GM23338 (cell line): ENCODE data around the gene MYH7. TPM values are rescaled to one million over a fixed set of nuclear protein-coding genes. Genes with fewer than 3 reads are reported as not detected.
"Not testable (repeated sequence)": the region's sequence is repeated elsewhere in the genome, so short reads cannot be mapped to it uniquely, and the experiment has no call there.

ENCODE experiments used
- ATAC-seq: fragments of 200-7000 bp; cut with Tn5 transposase; 3 replicates; pipeline ENCODE4 v1.9.1; 2020
- DNase-seq: peaks from one replicate; pipeline ENCODE4 v3.0.0-alpha.2; 2015; ENCODE audit warnings: low spot score
- H2AFZ ChIP-seq: fragments of 200-600 bp; sonication (generic); 2 replicates; pipeline ENCODE4 v1.8.0; 2016; ENCODE audit warnings: antibody characterized with exemption, mild to moderate bottlenecking, moderate library complexity
- H3F3A ChIP-seq: fragments of 200-600 bp; sonication (generic); replicated peaks from 2 replicates; pipeline ENCODE4 v1.8.0; 2017; ENCODE audit warnings: antibody characterized with exemption, mixed run types, low read depth
- H3K27ac ChIP-seq: fragments of 200-600 bp; sonication (generic); 2 replicates; pipeline ENCODE4 v1.6.1; 2016; ENCODE audit warnings: low read depth
- H3K27me3 ChIP-seq: fragments of 200-600 bp; sonication (generic); 2 replicates; pipeline ENCODE4 v1.8.0; 2016; ENCODE audit warnings: mild to moderate bottlenecking, mixed run types, moderate library complexity; ENCODE audit not compliant: insufficient read depth
- H3K36me3 ChIP-seq: fragments of 200-600 bp; sonication (generic); 2 replicates; pipeline ENCODE4 v1.8.0; 2016; ENCODE audit warnings: mild to moderate bottlenecking; ENCODE audit not compliant: insufficient read depth
- H3K4me1 ChIP-seq: fragments of 200-600 bp; sonication (generic); 2 replicates; pipeline ENCODE4 v1.8.0; 2016; ENCODE audit warnings: mild to moderate bottlenecking, moderate library complexity; ENCODE audit not compliant: insufficient read depth
- H3K4me2 ChIP-seq: fragments of 200-600 bp; sonication (generic); 2 replicates; pipeline ENCODE4 v1.7.1; 2017; ENCODE audit warnings: mixed run types
- H3K4me3 ChIP-seq: fragments of 200-600 bp; sonication (generic); 2 replicates; pipeline ENCODE4 v1.6.1; 2016; ENCODE audit warnings: mixed run types
- H3K79me2 ChIP-seq: fragments of 200-600 bp; sonication (generic); replicated peaks from 2 replicates; pipeline ENCODE4 v1.8.0; 2017; ENCODE audit warnings: mild to moderate bottlenecking; ENCODE audit not compliant: insufficient read depth
- H3K9me2 ChIP-seq: fragments of 200-600 bp; sonication (generic); 2 replicates; pipeline ENCODE4 v1.8.0; 2017; ENCODE audit not compliant: insufficient read depth
- H4K20me1 ChIP-seq: fragments of 200-600 bp; sonication (generic); replicated peaks from 2 replicates; pipeline ENCODE4 v1.8.0; 2017; ENCODE audit warnings: mild to moderate bottlenecking; ENCODE audit not compliant: insufficient read depth
- H3K27ac Mint-ChIP-seq: 2 replicates; pipeline ENCODE4 v1.8.0; 2020; ENCODE audit warnings: inconsistent platforms, mild to moderate bottlenecking, moderate library complexity, mixed read lengths
- H3K27me3 Mint-ChIP-seq: 3 replicates; pipeline ENCODE4 v1.8.0; 2022; ENCODE audit warnings: low read depth, mild to moderate bottlenecking, moderate library complexity, mixed read lengths, inconsistent platforms; ENCODE audit not compliant: insufficient read depth, poor library complexity
- H3K36me3 Mint-ChIP-seq: 3 replicates; pipeline ENCODE4 v1.8.0; 2021; ENCODE audit warnings: low read depth, mild to moderate bottlenecking, inconsistent platforms, moderate library complexity, mixed read lengths
- H3K4me1 Mint-ChIP-seq: 3 replicates; pipeline ENCODE4 v1.8.0; 2020; ENCODE audit warnings: mild to moderate bottlenecking, inconsistent platforms, mixed read lengths
- H3K4me3 Mint-ChIP-seq: 3 replicates; pipeline ENCODE4 v1.8.0; 2021; ENCODE audit warnings: moderate library complexity, mild to moderate bottlenecking, inconsistent platforms, mixed read lengths
- H3K9me3 Mint-ChIP-seq: 3 replicates; pipeline ENCODE4 v1.8.0; 2020; ENCODE audit warnings: moderate library complexity, mild to moderate bottlenecking, inconsistent platforms, mixed read lengths
- CREB1 ChIP-seq: fragments of 250-450 bp; sonication (Bioruptor Pico); IDR thresholded peaks from 2 replicates; pipeline ENCODE4 v1.5.0; 2020; ENCODE audit warnings: low read depth, mild to moderate bottlenecking, moderate library complexity
- EZH2phosphoT487 ChIP-seq: fragments of 200-600 bp; sonication (generic); IDR thresholded peaks from one replicate; pipeline ENCODE4 v1.8.1; 2018; ENCODE audit warnings: antibody characterized with exemption; ENCODE audit not compliant: unreplicated experiment
- JUNB ChIP-seq: IDR thresholded peaks from one replicate; pipeline ENCODE4 v1.6.1; 2016; ENCODE audit warnings: antibody characterized with exemption; ENCODE audit not compliant: unreplicated experiment
- POLR2AphosphoS5 ChIP-seq: IDR thresholded peaks from 2 replicates; pipeline ENCODE4 v1.6.1; 2016; ENCODE audit warnings: antibody characterized with exemption, low read depth
- polyA plus RNA-seq: library from polyadenylated mRNA; unstranded; fragments of >200 nt; fragmentation: Nextera tagmentation; extraction: Ambion mirVana; gene quantifications from 2 replicates; pipeline ENCODE4 v1.2.1, GENCODE V29; 2016
- total RNA-seq: library from RNA; depleted of rRNA; stranded (reverse); fragments of >200 nt; shearing (Covaris generic); gene quantifications from 2 replicates; pipeline ENCODE4 v1.2.3, GENCODE V29; 2014
- TF ChIP-seq, protein P1 (sequence below): fragments of 250-450 bp; sonication (Bioruptor Pico); IDR thresholded peaks from 2 replicates; pipeline ENCODE4 v1.5.0; 2020; ENCODE audit warnings: mild to moderate bottlenecking, moderate library complexity

Gene MYH7
- total and polyA plus RNA-seq, 2 experiments from 2014 or later, result not detected

DNA sequence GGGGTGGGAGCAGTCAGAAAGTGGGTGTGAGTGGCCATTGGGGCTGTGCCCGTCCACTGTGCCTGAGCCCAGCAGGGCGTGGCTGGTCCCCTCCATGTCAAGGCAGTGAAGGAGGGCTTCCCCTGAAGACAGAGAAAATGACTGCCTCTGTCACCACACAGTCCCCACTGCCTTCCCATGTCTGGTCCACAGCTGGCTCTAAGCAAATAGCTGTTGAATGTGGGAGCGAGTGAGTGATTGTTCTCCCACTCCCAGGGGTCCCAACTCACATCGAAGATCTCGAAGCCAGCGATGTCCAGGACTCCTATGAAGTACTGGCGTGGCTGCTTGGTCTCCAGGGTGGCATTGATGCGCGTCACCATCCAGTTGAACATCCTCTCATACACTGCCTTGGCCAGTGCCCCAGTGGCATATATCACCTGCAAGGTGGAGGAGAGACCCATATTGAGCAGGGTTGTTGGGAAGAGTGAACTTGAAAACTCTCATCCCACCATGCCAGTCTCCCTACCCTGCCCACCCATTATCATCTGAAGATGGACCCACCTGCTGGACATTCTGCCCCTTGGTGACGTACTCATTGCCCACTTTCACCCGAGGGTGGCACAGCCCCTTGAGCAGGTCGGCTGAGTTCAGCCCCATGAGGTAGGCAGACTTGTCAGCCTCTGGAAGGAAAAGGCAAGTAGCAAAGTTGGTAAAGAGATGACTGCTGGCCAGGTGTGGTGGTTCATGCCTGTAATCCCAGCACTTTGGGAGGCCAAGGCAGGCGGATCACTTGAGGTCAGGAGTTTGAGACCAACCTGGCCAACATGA, 6.6 kb downstream of the MYH7 start:
- TF ChIP-seq CREB1 (CRISPR knock-in tag), result no peak
- TF ChIP-seq, protein P1, sequence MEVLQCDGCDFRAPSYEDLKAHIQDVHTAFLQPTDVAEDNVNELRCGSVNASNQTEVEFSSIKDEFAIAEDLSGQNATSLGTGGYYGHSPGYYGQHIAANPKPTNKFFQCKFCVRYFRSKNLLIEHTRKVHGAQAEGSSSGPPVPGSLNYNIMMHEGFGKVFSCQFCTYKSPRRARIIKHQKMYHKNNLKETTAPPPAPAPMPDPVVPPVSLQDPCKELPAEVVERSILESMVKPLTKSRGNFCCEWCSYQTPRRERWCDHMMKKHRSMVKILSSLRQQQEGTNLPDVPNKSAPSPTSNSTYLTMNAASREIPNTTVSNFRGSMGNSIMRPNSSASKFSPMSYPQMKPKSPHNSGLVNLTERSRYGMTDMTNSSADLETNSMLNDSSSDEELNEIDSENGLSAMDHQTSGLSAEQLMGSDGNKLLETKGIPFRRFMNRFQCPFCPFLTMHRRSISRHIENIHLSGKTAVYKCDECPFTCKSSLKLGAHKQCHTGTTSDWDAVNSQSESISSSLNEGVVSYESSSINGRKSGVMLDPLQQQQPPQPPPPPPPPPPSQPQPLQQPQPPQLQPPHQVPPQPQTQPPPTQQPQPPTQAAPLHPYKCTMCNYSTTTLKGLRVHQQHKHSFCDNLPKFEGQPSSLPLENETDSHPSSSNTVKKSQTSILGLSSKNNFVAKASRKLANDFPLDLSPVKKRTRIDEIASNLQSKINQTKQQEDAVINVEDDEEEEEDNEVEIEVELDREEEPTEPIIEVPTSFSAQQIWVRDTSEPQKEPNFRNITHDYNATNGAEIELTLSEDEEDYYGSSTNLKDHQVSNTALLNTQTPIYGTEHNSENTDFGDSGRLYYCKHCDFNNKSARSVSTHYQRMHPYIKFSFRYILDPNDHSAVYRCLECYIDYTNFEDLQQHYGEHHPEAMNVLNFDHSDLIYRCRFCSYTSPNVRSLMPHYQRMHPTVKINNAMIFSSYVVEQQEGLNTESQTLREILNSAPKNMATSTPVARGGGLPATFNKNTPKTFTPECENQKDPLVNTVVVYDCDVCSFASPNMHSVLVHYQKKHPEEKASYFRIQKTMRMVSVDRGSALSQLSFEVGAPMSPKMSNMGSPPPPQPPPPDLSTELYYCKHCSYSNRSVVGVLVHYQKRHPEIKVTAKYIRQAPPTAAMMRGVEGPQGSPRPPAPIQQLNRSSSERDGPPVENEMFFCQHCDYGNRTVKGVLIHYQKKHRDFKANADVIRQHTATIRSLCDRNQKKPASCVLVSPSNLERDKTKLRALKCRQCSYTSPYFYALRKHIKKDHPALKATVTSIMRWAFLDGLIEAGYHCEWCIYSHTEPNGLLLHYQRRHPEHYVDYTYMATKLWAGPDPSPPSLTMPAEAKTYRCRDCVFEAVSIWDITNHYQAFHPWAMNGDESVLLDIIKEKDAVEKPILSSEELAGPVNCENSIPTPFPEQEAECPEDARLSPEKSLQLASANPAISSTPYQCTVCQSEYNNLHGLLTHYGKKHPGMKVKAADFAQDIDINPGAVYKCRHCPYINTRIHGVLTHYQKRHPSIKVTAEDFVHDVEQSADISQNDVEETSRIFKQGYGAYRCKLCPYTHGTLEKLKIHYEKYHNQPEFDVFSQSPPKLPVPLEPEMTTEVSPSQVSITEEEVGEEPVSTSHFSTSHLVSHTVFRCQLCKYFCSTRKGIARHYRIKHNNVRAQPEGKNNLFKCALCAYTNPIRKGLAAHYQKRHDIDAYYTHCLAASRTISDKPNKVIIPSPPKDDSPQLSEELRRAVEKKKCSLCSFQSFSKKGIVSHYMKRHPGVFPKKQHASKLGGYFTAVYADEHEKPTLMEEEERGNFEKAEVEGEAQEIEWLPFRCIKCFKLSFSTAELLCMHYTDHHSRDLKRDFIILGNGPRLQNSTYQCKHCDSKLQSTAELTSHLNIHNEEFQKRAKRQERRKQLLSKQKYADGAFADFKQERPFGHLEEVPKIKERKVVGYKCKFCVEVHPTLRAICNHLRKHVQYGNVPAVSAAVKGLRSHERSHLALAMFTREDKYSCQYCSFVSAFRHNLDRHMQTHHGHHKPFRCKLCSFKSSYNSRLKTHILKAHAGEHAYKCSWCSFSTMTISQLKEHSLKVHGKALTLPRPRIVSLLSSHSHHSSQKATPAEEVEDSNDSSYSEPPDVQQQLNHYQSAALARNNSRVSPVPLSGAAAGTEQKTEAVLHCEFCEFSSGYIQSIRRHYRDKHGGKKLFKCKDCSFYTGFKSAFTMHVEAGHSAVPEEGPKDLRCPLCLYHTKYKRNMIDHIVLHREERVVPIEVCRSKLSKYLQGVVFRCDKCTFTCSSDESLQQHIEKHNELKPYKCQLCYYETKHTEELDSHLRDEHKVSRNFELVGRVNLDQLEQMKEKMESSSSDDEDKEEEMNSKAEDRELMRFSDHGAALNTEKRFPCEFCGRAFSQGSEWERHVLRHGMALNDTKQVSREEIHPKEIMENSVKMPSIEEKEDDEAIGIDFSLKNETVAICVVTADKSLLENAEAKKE (CRISPR knock-in tag), result no peak
- no peak for TF ChIP-seq JUNB
- TF ChIP-seq POLR2AphosphoS5, result no peak
- TF ChIP-seq EZH2phosphoT487, result no peak
- H3K27me3 Mint-ChIP-seq, result peaks cover 24% of the 10 kb centered on the region

DNA sequence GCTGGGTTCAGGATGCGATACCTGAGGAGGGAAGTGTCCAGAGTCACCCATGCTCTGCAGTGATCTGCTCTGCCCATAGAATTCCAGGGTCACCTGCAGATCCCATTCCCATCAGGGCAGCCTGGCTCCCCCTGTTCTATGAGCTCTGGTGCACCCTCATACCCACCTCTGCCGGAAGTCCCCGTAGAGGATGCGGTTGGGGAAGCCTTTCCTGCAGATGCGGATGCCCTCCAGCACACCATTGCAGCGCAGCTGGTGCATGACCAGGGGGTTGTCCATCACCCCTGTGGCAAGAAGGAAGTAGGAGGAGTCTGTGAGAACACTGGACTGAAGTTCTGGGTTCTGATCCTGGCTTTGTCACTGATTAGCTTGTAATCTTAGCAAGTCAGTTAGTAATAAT, 9.7 kb downstream of the MYH7 start:
- not testable (repeated sequence) for H3K79me2 ChIP-seq, H3K4me1 ChIP-seq, H3K4me1 Mint-ChIP-seq, H3K36me3 Mint-ChIP-seq, H3K27me3 ChIP-seq, H3K4me2 ChIP-seq, DNase-seq, H3K36me3 ChIP-seq, H3K9me3 Mint-ChIP-seq, ATAC-seq, H3K27ac Mint-ChIP-seq, H3K4me3 Mint-ChIP-seq, H3K27ac ChIP-seq, H4K20me1 ChIP-seq, H3K4me3 ChIP-seq, H2AFZ ChIP-seq, H3F3A ChIP-seq
- H3K27me3 Mint-ChIP-seq, result peaks cover 19% of the 10 kb centered on the region
- peaks cover 13% of the 10 kb centered on the region for H3K9me2 ChIP-seq

More for the DNA sequence above, 6.6 kb downstream of the MYH7 start:
- Mint-ChIP-seq H3K4me3 (no peak overlapping the region), H3K4me1 (peaks cover 3% of the 10 kb centered on the region; the same call in 2 of the 3 replicates), H3K36me3 (no peaks in the 10 kb centered on the region; the same call in 2 of the 3 replicates), H3K9me3 (peaks cover 3% of the 10 kb centered on the region; the same call in 1 of the 3 replicates), H3K27ac (no peak overlapping the region)
- H3K9me2 ChIP-seq, result peaks cover 9% of the 10 kb centered on the region
- ATAC-seq (no peak), DNase-seq (no peak)
- H3K36me3 ChIP-seq, result no peaks in the 10 kb centered on the region
- no peak overlapping the region for H3K4me2 ChIP-seq
- no peak overlapping the region for H2AFZ ChIP-seq
- H3K79me2 ChIP-seq, result no peaks in the 10 kb centered on the region
- H3K27me3 ChIP-seq, result no peaks in the 10 kb centered on the region
- no peak overlapping the region for H3K4me3 ChIP-seq
- H3F3A ChIP-seq, result no peaks in the 10 kb centered on the region
- no peaks in the 10 kb centered on the region for H3K4me1 ChIP-seq
- no peaks in the 10 kb centered on the region for H4K20me1 ChIP-seq
- no peak overlapping the region for H3K27ac ChIP-seq
